Esophagus (tissue), 2 donors: ENCODE results near the gene SPACA4. TPM values are rescaled to one million over a fixed set of nuclear protein-coding genes. Genes with fewer than 3 reads are reported as not detected.
A peak's percentile ranks its signal among the peaks of the same experiment; 100 is the strongest.

ENCODE experiments used
- H3K27ac ChIP-seq, 2 donors: one replicate each; pipeline ENCODE4 v1.5.1; 2013; ENCODE audit warnings: low read depth in 2 of 2, mild to moderate bottlenecking in 2 of 2, inconsistent platforms in 1 of 2, low read length in 1 of 2, moderate library complexity in 1 of 2
- H3K27me3 ChIP-seq, 2 donors: one replicate each; pipeline ENCODE4 v1.6.1; 2013; ENCODE audit warnings: low read length in 2 of 2, control low read depth in 1 of 2, mild to moderate bottlenecking in 1 of 2; ENCODE audit not compliant: insufficient read depth in 2 of 2, control insufficient read depth in 1 of 2
- H3K36me3 ChIP-seq, 2 donors: one replicate each; pipeline ENCODE4 v1.6.1; 2013; ENCODE audit warnings: low read length in 1 of 2; ENCODE audit not compliant: control insufficient read depth in 2 of 2, insufficient read depth in 2 of 2
- H3K4me1 ChIP-seq, 2 donors: one replicate each; pipeline ENCODE4 v1.6.1; 2013; ENCODE audit warnings: low read length in 1 of 2; ENCODE audit not compliant: control insufficient read depth in 2 of 2, insufficient read depth in 2 of 2
- H3K4me3 ChIP-seq, 2 donors: one replicate each; pipeline ENCODE4 v1.5.1; 2013; ENCODE audit warnings: low read length in 2 of 2, mild to moderate bottlenecking in 2 of 2, low read depth in 1 of 2, moderate library complexity in 1 of 2
- H3K9me3 ChIP-seq, 2 donors: one replicate each; pipeline ENCODE4 v1.6.1; 2013; ENCODE audit warnings: mild to moderate bottlenecking in 2 of 2, low read depth in 1 of 2, low read length in 1 of 2, moderate library complexity in 1 of 2; ENCODE audit not compliant: control insufficient read depth in 2 of 2, insufficient read depth in 1 of 2
- WGBS, 2 donors: extraction: QIAGEN DNeasy Blood & Tissue Kit; methylation state at CpG; one replicate each; pipeline ENCODE4 v1.1.7; 2013; 5-methylcytosine and 5-hydroxymethylcytosine counted together
- polyA plus RNA-seq, 2 donors: library from polyadenylated mRNA; stranded (reverse); fragments of 200-250 nt; gene quantifications; one replicate each; pipeline ENCODE4 v1.2.3, GENCODE V29; 2013
- donor health status: healthy with polysubstance abuse.
- donor health status: Bipolar disorder and iron deficiency.

Gene SPACA4
- polyA plus RNA-seq, 2 donors, result 1.2 to 1.9 TPM

GRCh38 chr19:48624791-48625723 is 18.5 kb downstream of the SPACA4 start:
- Histone ChIP-seq H3K4me3 (no peak overlapping the region), H3K4me1 (peaks cover 0 to 17% of the 10 kb centered on the region in 2 donors), H3K9me3 (no peaks in the 10 kb centered on the region), H3K27ac (peak overlapping the region; percentile 69 to 88), H3K27me3 (no peaks in the 10 kb centered on the region), H3K36me3 (peaks cover 0 to 6% of the 10 kb centered on the region in 2 donors)
- WGBS, 2 donors, result 51% methylated on average over 24 of the region's 24 CpGs

GRCh38 chr19:48625891-48626327 is 19.4 kb downstream of the SPACA4 start:
- no peak overlapping the region for H3K27ac ChIP-seq
- 71 to 84% methylated on average over 28 to 30 of the region's 30 CpGs for WGBS, 2 donors

GRCh38 chr19:48627201-48627864 is 20.8 kb downstream of the SPACA4 start:
- 76 to 77% methylated on average over 6 of the region's 6 CpGs for WGBS, 2 donors
- no peak overlapping the region for H3K4me3 ChIP-seq
- peaks cover 0 to 14% of the 10 kb centered on the region in 2 donors for H3K4me1 ChIP-seq
- H3K36me3 ChIP-seq, result peaks cover 0 to 9% of the 10 kb centered on the region in 2 donors
- H3K27me3 ChIP-seq, result no peaks in the 10 kb centered on the region
- H3K9me3 ChIP-seq, result no peaks in the 10 kb centered on the region
- peak overlapping the region; percentile 2 to 42 for H3K27ac ChIP-seq

More at GRCh38 chr19:48625891-48626327, 19.4 kb downstream of the SPACA4 start:
- Histone ChIP-seq H3K4me1 (peaks cover 0 to 14% of the 10 kb centered on the region in 2 donors), H3K9me3 (no peaks in the 10 kb centered on the region), H3K27me3 (no peaks in the 10 kb centered on the region), H3K36me3 (peaks cover 0 to 9% of the 10 kb centered on the region in 2 donors), H3K4me3 (no peak overlapping the region)

DNA sequence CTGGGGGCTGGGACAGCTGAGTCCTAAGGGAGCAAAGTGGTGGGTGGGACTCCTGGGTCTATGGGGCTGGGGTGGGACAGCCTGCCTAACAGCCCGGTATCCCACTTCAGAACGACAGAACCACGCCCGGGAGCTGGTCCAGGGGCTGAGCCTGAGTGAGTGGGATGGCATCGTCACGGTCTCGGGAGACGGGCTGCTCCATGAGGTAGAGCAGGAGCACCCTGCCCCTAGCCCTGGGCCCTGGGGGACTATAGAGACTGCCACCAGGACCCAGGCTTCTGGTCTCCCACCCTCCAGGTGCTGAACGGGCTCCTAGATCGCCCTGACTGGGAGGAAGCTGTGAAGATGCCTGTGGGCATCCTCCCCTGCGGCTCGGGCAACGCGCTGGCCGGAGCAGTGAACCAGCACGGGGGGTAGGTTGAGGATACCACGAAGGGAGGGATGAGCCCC is 21.3 kb downstream of the SPACA4 start:
- Histone ChIP-seq H3K27ac (peak overlapping the region in 1 of 2 donors; percentile 42), H3K9me3 (no peaks in the 10 kb centered on the region), H3K27me3 (no peaks in the 10 kb centered on the region), H3K4me3 (no peak overlapping the region), H3K36me3 (peaks cover 0 to 9% of the 10 kb centered on the region in 2 donors), H3K4me1 (peaks cover 0 to 14% of the 10 kb centered on the region in 2 donors)
- 76 to 86% methylated on average over 16 to 17 of the region's 17 CpGs for WGBS, 2 donors

DNA sequence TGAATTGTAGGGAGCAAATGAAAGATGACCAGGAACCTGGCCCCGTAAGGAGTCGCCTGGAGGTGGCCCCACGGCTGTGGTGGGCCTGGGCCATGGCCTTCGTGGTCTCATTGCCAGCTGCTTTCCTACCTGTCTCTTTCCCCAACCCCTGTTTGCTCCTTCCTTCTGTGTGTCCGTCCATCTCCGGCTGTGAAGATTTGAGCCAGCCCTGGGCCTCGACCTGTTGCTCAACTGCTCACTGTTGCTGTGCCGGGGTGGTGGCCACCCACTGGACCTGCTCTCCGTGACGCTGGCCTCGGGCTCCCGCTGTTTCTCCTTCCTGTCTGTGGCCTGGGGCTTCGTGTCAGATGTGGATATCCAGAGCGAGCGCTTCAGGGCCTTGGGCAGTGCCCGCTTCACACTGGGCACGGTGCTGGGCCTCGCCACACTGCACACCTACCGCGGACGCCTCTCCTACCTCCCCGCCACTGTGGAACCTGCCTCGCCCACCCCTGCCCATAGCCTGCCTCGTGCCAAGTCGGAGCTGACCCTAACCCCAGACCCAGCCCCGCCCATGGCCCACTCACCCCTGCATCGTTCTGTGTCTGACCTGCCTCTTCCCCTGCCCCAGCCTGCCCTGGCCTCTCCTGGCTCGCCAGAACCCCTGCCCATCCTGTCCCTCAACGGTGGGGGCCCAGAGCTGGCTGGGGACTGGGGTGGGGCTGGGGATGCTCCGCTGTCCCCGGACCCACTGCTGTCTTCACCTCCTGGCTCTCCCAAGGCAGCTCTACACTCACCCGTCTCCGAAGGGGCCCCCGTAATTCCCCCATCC is 22.1 kb downstream of the SPACA4 start:
- Histone ChIP-seq H3K36me3 (peaks cover 0 to 9% of the 10 kb centered on the region in 2 donors), H3K4me1 (peaks cover 0 to 15% of the 10 kb centered on the region in 2 donors), H3K4me3 (no peak overlapping the region), H3K27ac (peak overlapping the region; percentile 8 to 56), H3K27me3 (no peaks in the 10 kb centered on the region), H3K9me3 (no peaks in the 10 kb centered on the region)
- 74 to 80% methylated on average over 34 of the region's 34 CpGs for WGBS, 2 donors

DNA sequence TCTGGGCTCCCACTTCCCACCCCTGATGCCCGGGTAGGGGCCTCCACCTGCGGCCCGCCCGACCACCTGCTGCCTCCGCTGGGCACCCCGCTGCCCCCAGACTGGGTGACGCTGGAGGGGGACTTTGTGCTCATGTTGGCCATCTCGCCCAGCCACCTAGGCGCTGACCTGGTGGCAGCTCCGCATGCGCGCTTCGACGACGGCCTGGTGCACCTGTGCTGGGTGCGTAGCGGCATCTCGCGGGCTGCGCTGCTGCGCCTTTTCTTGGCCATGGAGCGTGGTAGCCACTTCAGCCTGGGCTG is 22.7 kb downstream of the SPACA4 start:
- WGBS, 2 donors, result 93% methylated on average over 22 of the region's 22 CpGs
- Histone ChIP-seq H3K4me1 (peaks cover 0 to 18% of the 10 kb centered on the region in 2 donors), H3K9me3 (no peaks in the 10 kb centered on the region), H3K4me3 (no peak overlapping the region), H3K36me3 (peaks cover 0 to 9% of the 10 kb centered on the region in 2 donors), H3K27ac (peak overlapping the region in 1 of 2 donors; percentile 8), H3K27me3 (no peaks in the 10 kb centered on the region)

DNA sequence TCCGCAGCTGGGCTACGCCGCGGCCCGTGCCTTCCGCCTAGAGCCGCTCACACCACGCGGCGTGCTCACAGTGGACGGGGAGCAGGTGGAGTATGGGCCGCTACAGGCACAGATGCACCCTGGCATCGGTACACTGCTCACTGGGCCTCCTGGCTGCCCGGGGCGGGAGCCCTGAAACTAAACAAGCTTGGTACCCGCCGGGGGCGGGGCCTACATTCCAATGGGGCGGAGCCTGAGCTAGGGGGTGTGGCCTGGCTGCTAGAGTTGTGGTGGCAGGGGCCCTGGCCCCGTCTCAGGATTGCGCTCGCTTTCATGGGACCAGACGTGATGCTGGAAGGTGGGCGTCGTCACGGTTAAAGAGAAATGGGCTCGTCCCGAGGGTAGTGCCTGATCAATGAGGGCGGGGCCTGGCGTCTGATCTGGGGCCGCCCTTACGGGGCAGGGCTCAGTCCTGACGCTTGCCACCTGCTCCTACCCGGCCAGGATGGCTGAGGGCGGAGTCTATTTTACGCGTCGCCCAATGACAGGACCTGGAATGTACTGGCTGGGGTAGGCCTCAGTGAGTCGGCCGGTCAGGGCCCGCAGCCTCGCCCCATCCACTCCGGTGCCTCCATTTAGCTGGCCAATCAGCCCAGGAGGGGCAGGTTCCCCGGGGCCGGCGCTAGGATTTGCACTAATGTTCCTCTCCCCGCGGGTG is 23.2 kb downstream of the SPACA4 start:
- H3K36me3 ChIP-seq, result peaks cover 0 to 9% of the 10 kb centered on the region in 2 donors
- peaks cover 0 to 19% of the 10 kb centered on the region in 2 donors for H3K4me1 ChIP-seq
- H3K4me3 ChIP-seq, result no peak overlapping the region

DNA sequence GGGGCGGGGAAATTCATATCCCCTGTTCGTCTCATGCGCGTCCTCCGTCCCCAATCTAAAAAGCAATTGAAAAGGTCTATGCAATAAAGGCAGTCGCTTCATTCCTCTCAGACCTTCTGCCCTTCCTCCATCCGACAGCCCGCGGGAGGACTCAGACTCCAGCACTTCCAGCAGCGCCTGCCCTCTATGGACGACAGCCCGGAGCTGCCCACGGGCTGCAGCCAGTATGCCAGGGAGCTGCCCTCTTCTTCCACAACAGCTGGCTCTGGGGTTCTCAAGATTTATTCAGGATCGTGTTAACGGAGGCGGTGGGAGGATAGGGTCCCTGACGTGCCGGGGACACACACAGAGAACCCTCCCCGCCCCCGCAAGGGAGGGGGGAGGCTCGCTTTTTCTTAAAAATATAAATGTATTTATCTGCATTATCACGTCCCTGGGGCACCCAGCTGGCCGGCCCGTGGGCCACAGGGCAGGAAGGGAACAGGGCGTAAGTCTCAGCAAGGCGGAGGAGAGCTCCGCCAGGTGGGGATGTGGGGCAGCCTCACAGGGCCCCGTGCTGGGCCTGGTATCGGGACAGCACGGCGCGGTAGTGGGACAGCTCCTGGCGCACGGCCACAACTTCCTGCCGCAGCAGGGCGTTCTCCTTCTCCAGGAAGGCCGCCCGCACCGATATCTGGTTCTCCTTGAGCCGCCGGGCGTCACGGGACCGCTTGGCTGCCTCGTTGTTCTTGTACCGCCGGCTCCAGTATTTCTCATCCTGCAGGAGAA is 23.9 kb downstream of the SPACA4 start:
- Histone ChIP-seq H3K36me3 (peaks cover 0 to 9% of the 10 kb centered on the region in 2 donors), H3K9me3 (no peaks in the 10 kb centered on the region), H3K27ac (peak overlapping the region; percentile 59 to 66), H3K4me1 (peaks cover 0 to 21% of the 10 kb centered on the region in 2 donors), H3K27me3 (no peaks in the 10 kb centered on the region), H3K4me3 (no peak overlapping the region)
- WGBS, 2 donors, result 50 to 61% methylated on average over 41 to 47 of the region's 47 CpGs

More for the DNA sequence above, 23.2 kb downstream of the SPACA4 start:
- no peaks in the 10 kb centered on the region for H3K27me3 ChIP-seq
- no peaks in the 10 kb centered on the region for H3K9me3 ChIP-seq
- 58 to 66% methylated on average over 48 of the region's 48 CpGs for WGBS, 2 donors
- H3K27ac ChIP-seq, result peak overlapping the region; percentile 22 to 66
